H9 (cell line): Measurements from ENCODE around the gene ZNF423. TPM values are rescaled to one million over a fixed set of nuclear protein-coding genes. Genes with fewer than 3 reads are reported as not detected.

Experiments
- DNase-seq: peaks from one replicate; pipeline ENCODE4 v3.0.0-alpha.2; 2017
- H2AFZ ChIP-seq: one replicate; pipeline ENCODE4 v1.6.1; 2013; ENCODE audit warnings: mild to moderate bottlenecking, low read length, control low read depth, moderate library complexity
- H2AK5ac ChIP-seq: 2 replicates; pipeline ENCODE4 v1.6.1; 2013; ENCODE audit warnings: low read length, control low read depth, mixed read lengths; ENCODE audit not compliant: insufficient read length
- H2BK120ac ChIP-seq: one replicate; pipeline ENCODE4 v1.6.1; 2013; ENCODE audit warnings: low read depth, mild to moderate bottlenecking, low read length, control low read depth, inconsistent platforms; ENCODE audit not compliant: poor library complexity, severe bottlenecking
- H2BK12ac ChIP-seq: 2 replicates; pipeline ENCODE4 v1.6.1; 2013; ENCODE audit warnings: low read length, control low read depth, mixed read lengths, low read depth; ENCODE audit not compliant: insufficient read length
- H2BK15ac ChIP-seq: 2 replicates; pipeline ENCODE4 v1.6.1; 2013; ENCODE audit warnings: low read depth, low read length, control low read depth
- H2BK20ac ChIP-seq: one replicate; pipeline ENCODE4 v1.6.1; 2013; ENCODE audit warnings: low read depth, mild to moderate bottlenecking, low read length, control low read depth, inconsistent platforms; ENCODE audit not compliant: poor library complexity, severe bottlenecking
- H2BK5ac ChIP-seq: 2 replicates; pipeline ENCODE4 v1.6.1; 2013; ENCODE audit warnings: low read length, control low read depth, mixed read lengths; ENCODE audit not compliant: insufficient read length
- H3K14ac ChIP-seq: 2 replicates; pipeline ENCODE4 v1.6.1; 2013; ENCODE audit warnings: low read length, control low read depth; ENCODE audit not compliant: insufficient read depth
- H3K18ac ChIP-seq: 2 replicates; pipeline ENCODE4 v1.6.1; 2013; ENCODE audit warnings: low read depth, mild to moderate bottlenecking, mixed read lengths, low read length, control low read depth; ENCODE audit not compliant: insufficient read length
- H3K23ac ChIP-seq: 2 replicates; pipeline ENCODE4 v1.6.1; 2013; ENCODE audit warnings: low read length, control low read depth, mixed read lengths, low read depth; ENCODE audit not compliant: insufficient read length
- H3K23me2 ChIP-seq: 2 replicates; pipeline ENCODE4 v1.6.1; 2013; ENCODE audit warnings: low read depth, mild to moderate bottlenecking, mixed read lengths, low read length, control low read depth; ENCODE audit not compliant: insufficient read length, poor library complexity, severe bottlenecking
- H3K27ac ChIP-seq: 2 replicates; pipeline ENCODE4 v1.5.1; 2013; ENCODE audit warnings: low read length, control low read depth, mixed read lengths, low read depth; ENCODE audit not compliant: insufficient read length
- H3K27me3 ChIP-seq: 2 replicates; pipeline ENCODE4 v1.6.1; 2013; ENCODE audit warnings: low read length, control low read depth, inconsistent platforms; ENCODE audit not compliant: insufficient read depth
- H3K4ac ChIP-seq: 2 replicates; pipeline ENCODE4 v1.6.1; 2013; ENCODE audit warnings: low read depth, mild to moderate bottlenecking, control low read depth, inconsistent platforms, low read length, moderate library complexity
- H3K4me1 ChIP-seq: 2 replicates; pipeline ENCODE4 v1.6.1; 2013; ENCODE audit warnings: low read length, control low read depth, inconsistent platforms; ENCODE audit not compliant: insufficient read depth
- H3K4me2 ChIP-seq: 2 replicates; pipeline ENCODE4 v1.6.1; 2013; ENCODE audit warnings: low read length, control low read depth, mixed read lengths; ENCODE audit not compliant: insufficient read length, insufficient read depth
- H3K56ac ChIP-seq: 2 replicates; pipeline ENCODE4 v1.6.1; 2013; ENCODE audit warnings: low read depth, mild to moderate bottlenecking, mixed read lengths, low read length, control low read depth; ENCODE audit not compliant: insufficient read length
- H3K79me1 ChIP-seq: 2 replicates; pipeline ENCODE4 v1.6.1; 2013; ENCODE audit warnings: low read depth, mild to moderate bottlenecking, moderate library complexity, low read length, control low read depth, inconsistent platforms; ENCODE audit not compliant: insufficient read depth, poor library complexity, severe bottlenecking
- H3K79me2 ChIP-seq: 2 replicates; pipeline ENCODE4 v1.6.1; 2013; ENCODE audit warnings: low read length, control low read depth, inconsistent platforms; ENCODE audit not compliant: insufficient read depth
- H3K9ac ChIP-seq: 2 replicates; pipeline ENCODE4 v1.6.1; 2013; ENCODE audit warnings: low read length, control low read depth, mixed read lengths; ENCODE audit not compliant: insufficient read length; ENCODE audit errors: extremely low read depth
- H3K9me3 ChIP-seq: one replicate; pipeline ENCODE4 v1.6.1; 2013; ENCODE audit warnings: low read depth, low read length, inconsistent platforms; ENCODE audit not compliant: control insufficient read depth
- H3T11ph ChIP-seq: one replicate; pipeline ENCODE4 v1.6.1; 2013; ENCODE audit warnings: mild to moderate bottlenecking, low read length, control low read depth, inconsistent platforms
- H4K20me1 ChIP-seq: one replicate; pipeline ENCODE4 v1.6.1; 2013; ENCODE audit not compliant: control insufficient read depth, insufficient read length, insufficient read depth
- H4K5ac ChIP-seq: 2 replicates; pipeline ENCODE4 v1.6.1; 2013; ENCODE audit warnings: low read depth, mild to moderate bottlenecking, mixed read lengths, low read length, control low read depth; ENCODE audit not compliant: insufficient read length
- H4K8ac ChIP-seq: replicated peaks from 2 replicates; pipeline ENCODE4 v1.6.1; 2013; ENCODE audit warnings: low read length, control low read depth, mixed read lengths, low read depth; ENCODE audit not compliant: insufficient read length
- H4K91ac ChIP-seq: 2 replicates; pipeline ENCODE4 v1.6.1; 2013; ENCODE audit warnings: low read depth, mild to moderate bottlenecking, moderate library complexity, mixed read lengths, low read length, control low read depth; ENCODE audit not compliant: insufficient read length
- H3K27ac Mint-ChIP-seq, 3 experiments: 2 replicates in 2 of 3; 3 replicates in 1 of 3; pipeline ENCODE4 v1.8.0; 2020 to 2021; ENCODE audit warnings: mixed read lengths in 3 of 3, mild to moderate bottlenecking in 1 of 3, moderate library complexity in 1 of 3
- H3K27me3 Mint-ChIP-seq: 2 replicates; pipeline ENCODE4 v1.8.0; 2021; ENCODE audit warnings: low read depth, mild to moderate bottlenecking, moderate library complexity, mixed read lengths
- H3K36me3 Mint-ChIP-seq, 3 experiments: 2 replicates in 2 of 3; 3 replicates in 1 of 3; pipeline ENCODE4 v1.8.0; 2020 to 2021; ENCODE audit warnings: low read depth in 3 of 3, mixed read lengths in 3 of 3; ENCODE audit not compliant: insufficient read depth in 1 of 3
- H3K4me1 Mint-ChIP-seq, 2 experiments: 2 replicates each; pipeline ENCODE4 v1.8.0; 2020; ENCODE audit warnings: mixed read lengths in 2 of 2
- H3K4me3 Mint-ChIP-seq, 2 experiments: 2 replicates in 1 of 2; 3 replicates in 1 of 2; pipeline ENCODE4 v1.8.0; 2020 to 2021; ENCODE audit warnings: mild to moderate bottlenecking in 2 of 2, mixed read lengths in 2 of 2, moderate library complexity in 1 of 2
- H3K9me3 Mint-ChIP-seq, 2 experiments: 2 replicates in 1 of 2; 3 replicates in 1 of 2; pipeline ENCODE4 v1.8.0; 2020; ENCODE audit warnings: mild to moderate bottlenecking in 2 of 2, mixed read lengths in 2 of 2, moderate library complexity in 1 of 2
- WGBS: extraction: QIAGEN DNeasy Blood & Tissue Kit; methylation state at CpG from one replicate; pipeline ENCODE4 v1.1.7; 2013; ENCODE audit warnings: missing lambda C conversion rate, low lambda C conversion rate, mixed read lengths; ENCODE audit not compliant: insufficient read length; ENCODE audit errors: extremely low coverage; 5-methylcytosine and 5-hydroxymethylcytosine counted together
- total RNA-seq: library from RNA; stranded (reverse); gene quantifications from 2 replicates; pipeline ENCODE4 v1.2.1, GENCODE V29; 2021
- TF ChIP-seq, protein P1 (sequence below): fragments of 200-600 bp; sonication (generic); conservative IDR thresholded peaks from 3 replicates; pipeline ENCODE4 v1.8.0; 2021; ENCODE audit warnings: antibody characterized with exemption, mild to moderate bottlenecking

Gene ZNF423
- total RNA-seq, 1 experiment from 2014 or later, result 51.5 TPM

DNA sequence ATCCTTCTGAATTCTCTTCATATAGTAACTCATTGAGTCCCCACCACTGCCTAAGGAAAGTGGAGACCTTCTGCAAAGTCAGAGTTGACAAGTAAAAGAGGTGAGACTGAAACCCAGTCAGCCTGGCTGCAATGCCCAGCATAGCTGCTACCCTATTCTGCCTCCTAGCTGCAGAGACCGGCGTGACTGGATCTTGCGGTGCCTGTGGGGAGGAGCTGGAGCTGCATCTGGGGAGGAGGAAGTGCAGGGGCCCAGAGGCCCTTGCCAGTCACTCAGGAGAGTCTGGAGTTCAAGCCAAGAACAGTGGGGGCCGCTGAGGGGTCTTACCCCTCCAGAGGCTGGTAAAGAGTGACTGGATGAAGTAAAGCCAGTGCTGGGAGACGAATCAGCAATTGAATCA, 35.0 kb upstream of the ZNF423 start:
- Histone ChIP-seq H3K4ac (no peak overlapping the region), H4K5ac (no peak overlapping the region), H3K56ac (no peak overlapping the region), H3K27ac (no peak overlapping the region), H3K9ac (no peak overlapping the region), H2BK120ac (no peak overlapping the region), H2BK5ac (no peak overlapping the region), H2AK5ac (no peak overlapping the region), H3K14ac (no peak overlapping the region), H3K23me2 (no peaks in the 10 kb centered on the region), H2BK20ac (no peak overlapping the region), H3K4me2 (no peak overlapping the region), H3K79me2 (no peaks in the 10 kb centered on the region), H3K23ac (no peak overlapping the region), H4K20me1 (no peaks in the 10 kb centered on the region), H3K4me1 (no peaks in the 10 kb centered on the region), H3K79me1 (no peaks in the 10 kb centered on the region), H3K18ac (no peak overlapping the region), H2BK12ac (no peak overlapping the region), H3T11ph (no peak overlapping the region), H4K91ac (no peak overlapping the region), H3K27me3 (no peaks in the 10 kb centered on the region), H3K9me3 (no peaks in the 10 kb centered on the region), H2AFZ (no peak overlapping the region), H2BK15ac (no peak overlapping the region), H4K8ac (no peak overlapping the region)
- H3K9me3 Mint-ChIP-seq, result peaks cover 5 to 6% of the 10 kb centered on the region in 2 experiments; a peak in 3 of 5 replicates
- TF ChIP-seq, protein P1, sequence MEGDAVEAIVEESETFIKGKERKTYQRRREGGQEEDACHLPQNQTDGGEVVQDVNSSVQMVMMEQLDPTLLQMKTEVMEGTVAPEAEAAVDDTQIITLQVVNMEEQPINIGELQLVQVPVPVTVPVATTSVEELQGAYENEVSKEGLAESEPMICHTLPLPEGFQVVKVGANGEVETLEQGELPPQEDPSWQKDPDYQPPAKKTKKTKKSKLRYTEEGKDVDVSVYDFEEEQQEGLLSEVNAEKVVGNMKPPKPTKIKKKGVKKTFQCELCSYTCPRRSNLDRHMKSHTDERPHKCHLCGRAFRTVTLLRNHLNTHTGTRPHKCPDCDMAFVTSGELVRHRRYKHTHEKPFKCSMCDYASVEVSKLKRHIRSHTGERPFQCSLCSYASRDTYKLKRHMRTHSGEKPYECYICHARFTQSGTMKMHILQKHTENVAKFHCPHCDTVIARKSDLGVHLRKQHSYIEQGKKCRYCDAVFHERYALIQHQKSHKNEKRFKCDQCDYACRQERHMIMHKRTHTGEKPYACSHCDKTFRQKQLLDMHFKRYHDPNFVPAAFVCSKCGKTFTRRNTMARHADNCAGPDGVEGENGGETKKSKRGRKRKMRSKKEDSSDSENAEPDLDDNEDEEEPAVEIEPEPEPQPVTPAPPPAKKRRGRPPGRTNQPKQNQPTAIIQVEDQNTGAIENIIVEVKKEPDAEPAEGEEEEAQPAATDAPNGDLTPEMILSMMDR, result peak; percentile 83
- H3K27me3 Mint-ChIP-seq, result peaks cover 19% of the 10 kb centered on the region
- no CpG with 5 or more reads among the region's 5 CpGs for WGBS
- H3K4me3 Mint-ChIP-seq, result no peak overlapping the region; a peak in 2 of 5 replicates
- no peak overlapping the region for H3K27ac Mint-ChIP-seq
- peak; percentile 85 for DNase-seq
- peaks cover 6 to 12% of the 10 kb centered on the region in 2 experiments; a peak in 3 of 4 replicates for H3K4me1 Mint-ChIP-seq
- peaks cover 0 to 6% (median 0%) of the 10 kb centered on the region in 3 experiments; a peak in 2 of 7 replicates for H3K36me3 Mint-ChIP-seq
